GM12892 (cell line): ENCODE results near the gene PRPF19.

ENCODE experiments used
- DNase-seq: peaks from one replicate; pipeline ENCODE4 v3.0.0; 2011; ENCODE audit not compliant: insufficient read length
- FAIRE-seq: peaks from 2 replicates; lab custom pipeline; 2011; peaks lifted over from hg19 to GRCh38; lab: Jason Lieb, UNC
- POLR2A ChIP-seq: IDR thresholded peaks from 2 replicates; pipeline ENCODE4 v1.6.1; 2011; ENCODE audit warnings: low read depth, low read length, control low read depth
- POLR2AphosphoS5 ChIP-seq: IDR thresholded peaks from 2 replicates; pipeline ENCODE4 v1.6.1; 2011; ENCODE audit warnings: low read depth, low read length, control low read depth
- TAF1 ChIP-seq: IDR thresholded peaks from 2 replicates; pipeline ENCODE4 v1.6.1; 2011; ENCODE audit warnings: low read depth, mild to moderate bottlenecking, control low read depth, low read length, borderline replicate concordance

Gene PRPF19

DNA sequence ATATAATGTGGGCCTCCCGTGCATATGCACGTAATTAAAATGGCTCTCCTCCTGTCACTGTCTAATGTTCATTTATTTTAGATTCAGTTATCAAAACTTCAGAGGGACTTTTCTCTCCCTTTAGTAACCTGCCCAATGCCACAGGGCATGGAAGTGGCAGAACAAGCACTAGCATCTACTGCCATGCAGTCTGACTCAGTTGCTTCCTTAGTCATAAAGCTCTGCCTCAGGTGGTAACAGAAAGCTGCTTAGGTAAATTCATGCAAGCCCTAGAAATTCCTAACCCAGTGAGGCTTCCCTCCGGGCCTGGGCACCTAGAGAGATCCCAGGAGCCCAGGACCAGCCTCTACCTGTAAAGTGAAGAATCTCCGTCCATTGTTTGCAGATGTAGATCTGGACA lies 8.9 kb downstream of the PRPF19 start:
- TF ChIP-seq TAF1, result no peak
- TF ChIP-seq POLR2AphosphoS5, result no peak
- TF ChIP-seq POLR2A, result no peak
- no peak for DNase-seq
- FAIRE-seq, result no peak

DNA sequence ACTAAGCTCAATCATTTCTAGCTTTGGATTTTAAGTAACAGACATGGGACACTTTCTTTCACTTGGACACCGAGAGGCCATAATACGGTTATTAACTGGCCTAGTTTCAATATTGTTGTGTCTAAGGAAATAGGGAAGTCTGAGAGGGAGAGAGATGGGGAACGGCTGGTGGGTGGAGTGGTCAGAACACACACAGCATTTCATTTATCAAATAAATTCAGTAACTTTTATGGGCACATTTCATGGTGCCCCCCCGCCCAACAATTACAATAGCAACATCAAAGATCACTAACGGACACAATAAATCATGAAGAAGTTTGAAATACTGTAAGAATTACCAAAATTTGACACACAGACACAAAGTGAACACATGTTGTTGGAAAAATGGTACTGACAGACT lies 10.7 kb downstream of the PRPF19 start:
- TF ChIP-seq TAF1 (no peak), POLR2AphosphoS5 (no peak), POLR2A (no peak)
- DNase-seq (no peak), FAIRE-seq (no peak)

DNA sequence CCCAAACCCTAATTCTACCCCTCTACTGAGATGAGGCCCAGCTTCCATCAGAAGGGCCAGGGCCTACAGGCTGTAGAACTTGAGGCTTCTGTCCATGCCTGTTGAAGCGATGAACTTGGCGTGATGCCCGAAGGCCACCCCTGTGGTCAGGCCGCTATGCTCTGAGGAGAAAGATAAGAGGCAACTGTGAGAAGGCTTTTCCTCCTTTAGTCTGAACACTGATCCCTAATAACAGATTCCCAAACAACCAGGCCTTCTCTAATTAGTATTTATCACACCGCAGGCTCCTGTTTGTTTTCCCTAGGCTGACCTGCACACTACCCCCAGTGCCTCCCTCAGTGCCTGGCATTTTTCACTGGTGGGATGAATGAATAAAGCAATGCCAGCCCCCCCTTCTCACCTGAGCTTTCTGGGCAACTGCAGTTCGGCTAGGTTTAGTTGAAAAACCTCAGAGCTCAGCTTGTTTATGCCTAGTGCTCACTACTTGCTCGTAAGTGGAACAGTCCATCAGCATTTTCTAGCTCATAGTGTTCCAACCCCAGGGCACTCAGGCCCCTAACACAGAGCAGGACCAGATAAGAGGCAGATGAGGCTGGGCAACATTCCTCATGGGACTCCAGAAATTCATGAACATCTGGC lies 15.2 kb downstream of the PRPF19 start:
- no peak for TF ChIP-seq TAF1
- no peak for TF ChIP-seq POLR2A
- no peak for TF ChIP-seq POLR2AphosphoS5
- FAIRE-seq, result no peak
- DNase-seq, result no peak

DNA sequence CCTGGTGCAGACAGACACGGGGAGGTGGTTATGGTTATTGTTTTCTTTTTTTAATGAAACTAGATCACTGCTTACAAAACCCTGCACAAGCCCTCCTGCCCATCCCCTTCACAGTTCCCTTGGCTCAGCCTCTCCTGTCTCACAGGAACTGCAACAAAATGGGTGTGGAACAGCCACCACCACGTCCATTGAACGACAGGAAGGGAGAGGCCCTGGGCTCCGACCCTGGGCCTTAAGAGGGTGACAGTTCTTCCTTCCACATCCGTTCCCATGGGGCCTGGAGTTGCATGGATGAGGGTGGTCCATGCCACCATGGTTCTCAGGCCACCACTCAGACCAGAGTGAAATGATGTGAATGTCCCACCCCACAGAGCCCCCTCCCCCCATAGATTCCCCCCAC lies 15.7 kb downstream of the PRPF19 start:
- TF ChIP-seq POLR2AphosphoS5 (no peak), TAF1 (no peak), POLR2A (peak; percentile 27; the same call in 1 of the 2 replicates)
- DNase-seq (no peak), FAIRE-seq (no peak)

DNA sequence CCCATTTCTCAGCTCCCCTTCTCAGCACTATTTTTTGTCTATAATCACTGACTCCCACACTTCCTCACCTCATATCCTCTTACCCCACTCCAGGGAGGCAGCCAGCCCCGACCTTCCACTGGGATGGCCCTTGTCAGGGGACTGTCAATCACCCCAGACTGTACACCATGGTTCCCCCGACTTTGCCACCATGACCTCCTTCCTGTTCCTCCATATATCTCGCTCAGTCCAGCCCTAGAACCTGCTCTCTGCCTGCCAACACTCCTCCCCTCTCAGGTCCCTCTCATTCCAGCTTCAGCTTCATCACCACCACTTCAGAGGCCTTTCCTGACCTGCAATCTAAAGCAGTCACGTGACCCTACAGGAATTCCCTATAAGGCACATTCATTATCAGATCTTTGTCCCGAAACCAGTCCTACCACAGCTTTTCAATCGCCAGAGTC lies 16.5 kb downstream of the PRPF19 start:
- TF ChIP-seq POLR2AphosphoS5 (peak; percentile 94), POLR2A (peak; percentile 76), TAF1 (no peak)
- FAIRE-seq (no peak), DNase-seq (no peak)

DNA sequence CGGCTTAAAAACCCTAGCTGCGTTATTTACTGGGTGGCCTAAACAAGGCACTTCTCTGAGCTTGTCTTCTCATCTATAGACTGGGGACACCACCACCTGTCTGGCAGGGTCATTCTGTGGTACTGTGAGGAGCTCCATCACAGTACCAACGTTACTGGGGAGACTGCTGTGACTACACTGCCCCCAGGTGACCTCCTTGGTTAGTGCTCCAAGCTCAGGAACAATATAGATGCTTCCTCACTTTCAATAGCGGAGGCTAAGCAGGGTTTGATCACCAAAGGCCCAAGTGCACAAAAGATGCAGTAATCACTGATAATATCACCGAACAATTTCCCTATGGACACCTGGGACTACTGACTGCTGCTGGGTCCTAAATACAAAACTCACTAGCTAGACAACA lies 18.8 kb downstream of the PRPF19 start:
- DNase-seq (no peak), FAIRE-seq (no peak)
- TF ChIP-seq POLR2A, result 0 out of 2 replicates have a peak, but pooled peaks have one; percentile 33
- TF ChIP-seq POLR2AphosphoS5, result 0 out of 2 replicates have a peak, but pooled peaks have one; percentile 15
- TF ChIP-seq TAF1, result no peak

DNA sequence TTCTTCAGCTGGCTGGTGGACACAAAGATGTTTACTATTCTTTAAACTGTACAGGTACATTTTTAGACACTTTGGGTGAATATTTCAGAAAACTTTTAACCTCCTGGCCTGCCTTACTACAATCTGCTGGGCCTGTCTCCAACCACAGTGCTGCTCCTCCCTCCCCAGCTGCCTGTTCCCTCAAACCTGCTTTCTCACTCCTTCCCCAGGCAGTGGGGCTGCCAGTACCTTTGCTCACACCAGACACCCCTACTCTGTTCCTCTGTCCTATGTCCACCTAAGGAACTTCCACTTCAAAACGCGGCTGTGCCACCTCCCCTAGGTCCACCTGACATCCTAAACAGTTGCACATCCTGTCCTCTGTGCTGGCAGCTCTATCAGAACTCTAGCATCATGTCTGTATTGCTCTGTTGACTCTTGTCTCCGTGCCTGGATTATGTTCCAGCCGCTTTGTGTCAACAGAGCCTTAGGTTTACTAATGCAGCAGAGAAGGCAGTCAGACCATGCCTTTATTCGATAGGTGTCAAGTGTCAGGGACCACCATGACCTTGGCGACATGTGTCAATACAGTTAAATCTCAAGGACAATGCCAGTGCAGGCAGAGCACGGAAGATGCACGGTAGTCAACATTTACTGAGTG lies 25.6 kb downstream of the PRPF19 start:
- no peak for TF ChIP-seq POLR2AphosphoS5
- no peak for TF ChIP-seq POLR2A
- TF ChIP-seq TAF1, result no peak
- no peak for FAIRE-seq
- DNase-seq, result no peak

DNA sequence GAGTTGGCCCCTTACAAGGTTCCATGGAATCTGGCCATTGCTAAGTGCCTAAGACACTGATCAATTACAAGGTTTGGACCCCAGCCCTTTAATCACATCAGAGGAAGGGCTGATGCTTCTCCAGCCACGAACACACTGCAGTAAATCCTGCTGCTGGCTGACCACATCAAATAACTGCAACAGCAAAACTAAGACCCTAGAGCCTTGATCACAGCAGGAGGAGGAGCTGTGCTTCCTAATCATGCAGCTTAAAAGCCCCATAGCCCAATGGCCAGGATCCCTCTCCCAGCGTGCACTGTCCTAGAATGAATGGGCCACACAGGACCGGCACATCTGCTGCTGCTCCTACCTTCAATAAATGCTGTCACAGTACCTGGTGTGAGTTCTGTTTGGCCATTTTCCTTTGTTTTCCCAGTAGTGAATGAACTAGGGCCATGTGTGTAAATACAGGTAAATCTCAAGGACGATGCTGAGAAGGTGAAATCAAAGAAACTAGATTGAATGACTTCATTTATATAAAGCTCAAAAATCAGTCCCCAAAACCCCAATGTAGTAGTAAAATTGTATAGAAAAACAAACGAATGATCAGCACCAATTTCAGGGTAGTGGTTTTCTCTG lies 26.3 kb downstream of the PRPF19 start:
- no peak for FAIRE-seq
- no peak for DNase-seq
- TF ChIP-seq POLR2AphosphoS5, result no peak

DNA sequence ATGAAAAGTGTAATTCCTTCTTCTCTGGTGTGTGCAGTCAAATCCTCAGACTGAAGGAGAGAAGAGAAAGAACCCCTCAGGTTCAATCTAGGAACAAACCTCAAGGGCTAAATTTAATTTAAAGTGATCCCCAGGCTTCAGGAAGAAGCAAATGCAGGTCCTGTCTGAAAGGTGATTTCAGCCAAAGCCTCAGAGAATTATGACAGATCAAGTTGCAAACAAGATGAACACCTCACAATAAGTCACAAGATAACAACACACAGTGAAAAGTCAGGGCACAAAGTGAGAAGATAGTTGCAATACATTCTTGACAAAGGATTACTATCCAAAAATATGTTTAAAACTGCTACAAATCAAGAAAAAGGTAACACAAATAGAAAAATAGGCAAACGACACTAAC lies 27.3 kb downstream of the PRPF19 start:
- FAIRE-seq (no peak), DNase-seq (no peak)
- TF ChIP-seq POLR2A (no peak), POLR2AphosphoS5 (no peak), TAF1 (no peak)

DNA sequence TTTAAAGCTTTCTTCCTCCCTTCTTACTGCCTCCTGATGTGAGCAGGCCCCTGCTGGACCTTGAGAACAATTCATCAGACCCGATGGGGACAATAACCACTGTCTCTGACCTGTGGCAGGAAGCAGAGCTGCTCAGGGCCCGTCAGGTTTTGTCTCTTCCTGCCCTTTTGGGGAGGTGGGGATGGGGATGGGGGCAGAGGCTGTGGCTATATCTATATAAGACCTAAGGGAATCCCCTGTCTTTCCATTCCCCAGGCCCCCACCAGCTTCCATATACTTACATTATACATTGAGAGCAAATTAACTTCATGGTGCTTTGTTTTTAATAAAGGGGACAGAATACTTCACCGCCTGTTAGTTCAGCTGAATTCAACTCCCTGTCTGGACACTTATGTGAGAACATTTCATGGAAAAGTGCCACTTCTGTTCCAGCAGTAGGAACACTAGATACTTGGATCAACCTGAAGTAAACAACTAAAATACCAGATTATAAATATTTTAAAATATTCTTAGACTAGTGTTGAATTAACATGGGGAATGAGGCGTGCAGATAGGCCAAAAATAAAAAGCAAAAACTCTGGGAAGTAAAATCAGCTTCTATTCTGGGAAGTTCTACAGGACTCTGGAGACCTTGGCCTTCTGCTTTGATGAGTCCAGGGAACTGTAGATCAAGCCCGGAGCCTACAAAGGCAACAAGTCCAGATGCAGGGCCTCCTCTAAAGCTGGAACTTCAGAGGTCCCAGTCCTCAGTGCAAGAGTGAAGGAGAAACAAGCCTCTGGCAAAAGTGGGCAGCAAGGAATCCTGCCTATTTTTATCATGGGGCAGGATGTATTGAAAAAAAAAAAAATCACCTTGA lies 27.9 kb downstream of the PRPF19 start:
- DNase-seq (no peak), FAIRE-seq (no peak)
- TF ChIP-seq POLR2A (no peak), TAF1 (no peak), POLR2AphosphoS5 (no peak)

DNA sequence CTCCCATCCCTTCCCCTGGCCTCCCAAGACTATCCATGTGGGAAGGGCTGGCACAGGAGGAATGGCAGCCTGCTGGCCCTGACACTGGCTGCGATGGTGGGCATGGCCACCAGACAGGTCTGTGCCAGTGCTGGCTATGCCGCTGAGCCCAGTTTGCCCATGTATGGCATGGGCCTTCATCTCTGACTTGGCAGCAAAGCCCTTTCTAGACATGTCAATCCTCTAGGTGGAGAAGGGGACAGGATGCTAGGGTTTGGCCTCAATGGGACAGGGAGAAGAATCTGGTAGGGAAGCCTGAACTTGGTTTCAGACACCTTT lies 30.3 kb downstream of the PRPF19 start:
- no peak for TF ChIP-seq POLR2A
- TF ChIP-seq POLR2AphosphoS5, result no peak
- TF ChIP-seq TAF1, result no peak
- FAIRE-seq (no peak), DNase-seq (no peak)
